IPS-18a (cell line): ENCODE measurements around the gene KLF9.

ENCODE experiments used
- H3K27ac ChIP-seq: one replicate; pipeline ENCODE4 v1.5.1; 2013; ENCODE audit warnings: low read length
- H3K27me3 ChIP-seq: one replicate; pipeline ENCODE4 v1.6.1; 2013; ENCODE audit warnings: mild to moderate bottlenecking, low read length; ENCODE audit not compliant: control insufficient read depth, insufficient read depth
- H3K36me3 ChIP-seq: one replicate; pipeline ENCODE4 v1.6.1; 2013; ENCODE audit warnings: low read depth, low read length; ENCODE audit not compliant: control insufficient read depth
- H3K4me1 ChIP-seq: one replicate; pipeline ENCODE4 v1.6.1; 2013; ENCODE audit warnings: low read depth, low read length; ENCODE audit not compliant: control insufficient read depth
- H3K4me3 ChIP-seq: one replicate; pipeline ENCODE4 v1.5.1; 2013; ENCODE audit warnings: low read length
- H3K9ac ChIP-seq: one replicate; pipeline ENCODE4 v1.6.1; 2013; ENCODE audit warnings: mild to moderate bottlenecking, low read length, moderate library complexity
- H3K9me3 ChIP-seq: one replicate; pipeline ENCODE4 v1.6.1; 2013; ENCODE audit warnings: low read depth, low read length; ENCODE audit not compliant: control insufficient read depth

KLF9 gene

GRCh38 chr9:70421272-70422180 lies 7.1 kb upstream of the KLF9 start:
- Histone ChIP-seq H3K36me3 (no peaks in the 10 kb centered on the region), H3K27me3 (peaks cover 30% of the 10 kb centered on the region), H3K27ac (no peak overlapping the region), H3K4me3 (peak overlapping the region; percentile 69), H3K4me1 (peaks cover 16% of the 10 kb centered on the region), H3K9ac (peak overlapping the region; percentile 79), H3K9me3 (no peaks in the 10 kb centered on the region)

- H3K4me1 ChIP-seq, result peaks cover 16% of the 10 kb centered on the region
- peak overlapping the region; percentile 69 for H3K4me3 ChIP-seq
- peak overlapping the region; percentile 79 for H3K9ac ChIP-seq
- no peaks in the 10 kb centered on the region for H3K9me3 ChIP-seq
- peaks cover 38% of the 10 kb centered on the region for H3K27me3 ChIP-seq
- H3K27ac ChIP-seq, result no peak overlapping the region
- H3K36me3 ChIP-seq, result no peaks in the 10 kb centered on the region
These were observed 6.2 kb upstream of the KLF9 start for GRCh38 chr9:70420441-70421271.

DNA sequence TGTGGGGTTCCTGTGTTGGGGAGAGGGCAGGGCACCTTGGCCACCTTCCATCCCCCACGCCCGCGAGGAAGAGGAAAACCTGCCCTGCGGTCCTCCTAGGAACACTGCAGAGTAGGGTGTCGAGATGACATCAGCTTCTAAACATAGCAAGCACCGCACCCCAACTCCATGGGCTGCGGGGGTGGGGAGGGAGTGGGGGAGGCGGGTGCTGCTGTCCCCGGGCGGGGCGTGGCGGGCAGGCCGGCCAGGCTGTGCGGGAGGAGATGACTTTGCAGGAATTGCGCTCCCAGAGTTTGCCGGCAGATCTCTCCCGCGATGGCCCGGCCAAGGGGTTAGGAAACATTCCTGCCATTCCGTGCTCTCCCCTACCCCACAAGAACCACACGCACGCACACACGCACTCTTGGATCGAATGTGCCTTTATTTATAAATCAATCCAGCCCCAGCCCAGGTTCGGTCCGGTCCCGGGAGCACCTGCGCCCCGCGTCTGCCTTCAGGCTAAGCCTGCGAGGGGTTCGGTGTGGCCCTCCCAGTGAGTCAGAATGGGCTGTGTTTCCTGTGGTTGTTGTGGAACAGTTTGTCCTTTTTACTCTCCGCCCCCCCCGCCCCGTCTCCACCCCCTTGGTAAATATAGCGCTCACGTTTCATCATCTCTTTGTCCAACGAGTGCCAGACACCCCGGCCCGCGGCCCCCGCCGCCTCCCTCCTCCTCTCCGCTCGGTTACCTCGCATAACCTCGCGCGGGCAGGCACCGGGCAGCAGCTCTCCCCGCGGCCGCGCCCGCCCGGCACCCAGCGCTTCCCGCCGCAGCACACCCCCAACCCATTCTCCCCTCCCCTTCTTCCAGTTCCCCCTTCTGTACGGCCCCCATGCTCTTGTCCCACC lies 5.3 kb upstream of the KLF9 start:
- Histone ChIP-seq H3K4me3 (peak overlapping the region; percentile 69), H3K36me3 (no peaks in the 10 kb centered on the region), H3K9ac (peak overlapping the region; percentile 79), H3K27ac (no peak overlapping the region), H3K9me3 (no peaks in the 10 kb centered on the region), H3K27me3 (peaks cover 46% of the 10 kb centered on the region), H3K4me1 (peaks cover 20% of the 10 kb centered on the region)

- H3K27ac ChIP-seq, result no peak overlapping the region
- H3K9me3 ChIP-seq, result no peaks in the 10 kb centered on the region
- peak overlapping the region; percentile 69 for H3K4me3 ChIP-seq
- peaks cover 52% of the 10 kb centered on the region for H3K27me3 ChIP-seq
- H3K9ac ChIP-seq, result peak overlapping the region; percentile 79
- peaks cover 21% of the 10 kb centered on the region for H3K4me1 ChIP-seq
- no peaks in the 10 kb centered on the region for H3K36me3 ChIP-seq
These were observed 4.5 kb upstream of the KLF9 start for GRCh38 chr9:70418822-70419555.

- Histone ChIP-seq H3K4me1 (peaks cover 11% of the 10 kb centered on the region), H3K27me3 (peaks cover 67% of the 10 kb centered on the region), H3K4me3 (no peak overlapping the region), H3K36me3 (no peaks in the 10 kb centered on the region), H3K9ac (no peak overlapping the region), H3K27ac (no peak overlapping the region), H3K9me3 (no peaks in the 10 kb centered on the region)
These were observed 1.0 kb upstream of the KLF9 start for GRCh38 chr9:70415476-70415875.

DNA sequence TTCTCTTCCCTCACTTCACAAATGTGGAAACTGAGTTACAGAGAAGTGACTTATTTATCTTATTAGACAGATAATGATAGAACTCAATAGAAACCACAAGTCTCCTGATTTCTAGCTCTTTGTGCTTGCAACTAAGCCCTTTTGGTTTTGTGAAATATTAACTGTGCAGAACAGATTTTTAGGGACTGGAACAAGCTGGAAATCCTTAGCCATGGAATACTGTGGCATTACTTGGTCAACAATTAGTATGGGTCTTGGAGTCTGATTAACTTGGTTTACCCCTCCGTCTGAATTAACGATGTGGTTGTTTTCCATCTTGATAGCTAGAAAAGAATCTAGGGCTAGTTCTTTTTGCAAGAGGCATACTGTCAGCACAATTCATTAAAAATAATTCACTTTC lies 584 bp upstream of the KLF9 start:
- no peaks in the 10 kb centered on the region for H3K36me3 ChIP-seq
- H3K9ac ChIP-seq, result no peak overlapping the region
- no peaks in the 10 kb centered on the region for H3K9me3 ChIP-seq
- peaks cover 71% of the 10 kb centered on the region for H3K27me3 ChIP-seq
- H3K4me3 ChIP-seq, result no peak overlapping the region
- no peak overlapping the region for H3K27ac ChIP-seq
- H3K4me1 ChIP-seq, result peaks cover 11% of the 10 kb centered on the region

DNA sequence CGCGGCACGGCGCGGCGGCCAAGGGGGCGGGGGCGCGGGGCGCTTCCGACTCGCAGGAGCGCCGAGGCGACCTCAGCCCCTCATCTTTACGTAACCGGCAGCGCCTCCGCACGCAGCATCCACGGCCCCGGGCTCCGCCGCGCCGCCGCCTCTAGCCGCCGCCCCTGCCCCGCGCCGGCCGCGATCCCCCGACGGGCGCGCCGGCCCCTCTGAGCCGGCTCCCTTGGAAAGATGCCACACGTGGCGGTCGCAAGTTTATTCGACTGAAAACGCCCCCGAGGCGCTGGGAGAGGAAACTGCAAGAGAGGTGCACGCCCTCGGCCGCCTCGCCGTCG lies 1.0 kb downstream of the KLF9 start:
- peaks cover 75% of the 10 kb centered on the region for H3K27me3 ChIP-seq
- peak overlapping the region; percentile 66 for H3K4me3 ChIP-seq
- no peak overlapping the region for H3K27ac ChIP-seq

GRCh38 chr9:70412832-70413463 lies 1.5 kb downstream of the KLF9 start:
- no peak overlapping the region for H3K9ac ChIP-seq
- H3K4me3 ChIP-seq, result peak overlapping the region; percentile 66
- no peak overlapping the region for H3K27ac ChIP-seq
- H3K36me3 ChIP-seq, result no peaks in the 10 kb centered on the region
- peaks cover 7% of the 10 kb centered on the region for H3K4me1 ChIP-seq
- H3K9me3 ChIP-seq, result no peaks in the 10 kb centered on the region
- H3K27me3 ChIP-seq, result peaks cover 75% of the 10 kb centered on the region

More for the DNA sequence above, 1.0 kb downstream of the KLF9 start:
- Histone ChIP-seq H3K9ac (no peak overlapping the region), H3K36me3 (no peaks in the 10 kb centered on the region), H3K4me1 (peaks cover 9% of the 10 kb centered on the region), H3K9me3 (no peaks in the 10 kb centered on the region)

DNA sequence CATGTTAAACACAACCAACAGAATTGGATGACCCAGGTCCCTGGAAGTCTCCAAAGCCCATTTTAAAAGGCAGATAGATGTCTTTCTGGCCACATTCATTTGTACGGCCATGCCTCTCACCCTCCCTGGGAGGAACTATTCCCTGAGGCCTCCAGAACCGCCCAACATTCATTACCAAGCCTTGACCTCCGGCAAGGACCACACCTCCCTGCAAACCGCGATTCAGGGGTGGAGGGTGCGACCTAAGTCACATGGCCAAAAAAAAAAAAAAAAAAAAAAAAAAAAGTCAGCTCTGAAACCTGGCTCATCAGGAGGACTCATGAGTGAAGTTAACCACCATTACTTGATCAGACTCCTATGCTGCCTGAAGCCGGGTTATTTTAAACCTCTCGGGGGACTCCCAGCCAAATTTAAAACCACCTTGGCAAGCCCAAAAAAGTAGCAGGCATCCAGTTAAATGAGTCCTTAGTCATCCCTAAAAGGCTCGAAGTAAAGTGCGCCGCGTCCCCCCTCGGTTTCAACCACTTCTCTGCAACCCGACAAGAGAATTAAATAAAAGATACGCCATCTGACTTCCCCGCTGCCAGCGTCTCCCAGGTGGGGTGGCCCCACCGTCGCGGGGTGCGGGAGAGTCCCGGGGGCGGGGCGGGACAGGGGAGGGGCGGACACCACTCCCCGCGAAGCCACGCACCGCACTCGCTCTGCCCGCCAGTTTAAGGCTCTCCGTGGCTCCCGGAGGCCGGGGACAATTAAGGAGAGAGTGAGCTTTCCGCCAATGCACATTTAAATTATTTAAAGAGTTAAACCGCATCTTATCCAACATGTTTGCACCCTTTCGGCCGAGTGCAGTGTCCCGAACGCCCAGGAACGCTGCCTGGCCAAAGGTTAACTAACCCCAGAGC lies 2.3 kb downstream of the KLF9 start:
- no peaks in the 10 kb centered on the region for H3K36me3 ChIP-seq
- peaks cover 70% of the 10 kb centered on the region for H3K27me3 ChIP-seq
- H3K4me3 ChIP-seq, result peak overlapping the region; percentile 66
- no peak overlapping the region for H3K27ac ChIP-seq
- no peak overlapping the region for H3K9ac ChIP-seq
- H3K9me3 ChIP-seq, result no peaks in the 10 kb centered on the region
- peaks cover 11% of the 10 kb centered on the region for H3K4me1 ChIP-seq
